Limb (tissue), 2 donors: ENCODE data around the gene ASPSCR1.
A peak's percentile ranks its signal among the peaks of the same experiment; 100 is the strongest.
"Not testable (repeated sequence)": the region's sequence is repeated elsewhere in the genome, so short reads cannot be mapped to it uniquely, and the experiment has no call there.

Source experiments
- DNase-seq, 2 donors: peaks; one replicate each; pipeline ENCODE4 v3.0.0-alpha.2; 2016; ENCODE audit errors: extremely low spot score in 2 of 2

The ASPSCR1 gene

DNA sequence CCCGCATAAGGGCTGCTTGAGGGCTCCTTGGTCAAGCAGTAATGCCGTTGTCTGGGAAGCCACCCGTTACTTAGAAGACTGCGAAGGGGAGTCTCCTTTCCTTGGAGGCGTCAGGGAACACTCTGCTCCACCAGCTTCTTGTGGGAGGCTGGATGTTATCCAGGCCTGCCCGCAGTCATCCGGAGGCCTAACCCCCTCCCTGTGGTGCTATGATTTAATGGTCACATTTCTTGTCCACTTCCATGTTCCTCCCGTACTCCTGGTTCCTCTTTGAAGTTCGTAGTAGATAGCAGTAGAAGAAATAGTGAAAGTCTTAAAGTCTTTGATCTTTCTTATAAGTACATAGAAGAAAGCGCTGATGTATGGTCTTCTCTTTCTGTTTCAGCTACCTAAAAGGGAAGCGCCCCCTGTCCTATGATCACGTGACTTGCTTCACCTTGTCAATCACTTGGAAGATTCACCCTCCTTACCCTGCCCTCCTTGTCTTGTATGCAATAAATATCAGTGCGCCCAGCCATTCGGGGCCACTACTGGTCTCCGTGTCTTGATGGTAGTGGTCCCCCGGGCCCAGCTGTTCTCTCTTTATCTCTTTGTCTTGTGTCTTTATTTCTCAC lies 61.5 kb downstream of the ASPSCR1 start:
- DNase-seq: not testable (repeated sequence)

- no peak for DNase-seq
Observed at GRCh38 chr17:82039695-82040299, 62.4 kb downstream of the ASPSCR1 start.

DNA sequence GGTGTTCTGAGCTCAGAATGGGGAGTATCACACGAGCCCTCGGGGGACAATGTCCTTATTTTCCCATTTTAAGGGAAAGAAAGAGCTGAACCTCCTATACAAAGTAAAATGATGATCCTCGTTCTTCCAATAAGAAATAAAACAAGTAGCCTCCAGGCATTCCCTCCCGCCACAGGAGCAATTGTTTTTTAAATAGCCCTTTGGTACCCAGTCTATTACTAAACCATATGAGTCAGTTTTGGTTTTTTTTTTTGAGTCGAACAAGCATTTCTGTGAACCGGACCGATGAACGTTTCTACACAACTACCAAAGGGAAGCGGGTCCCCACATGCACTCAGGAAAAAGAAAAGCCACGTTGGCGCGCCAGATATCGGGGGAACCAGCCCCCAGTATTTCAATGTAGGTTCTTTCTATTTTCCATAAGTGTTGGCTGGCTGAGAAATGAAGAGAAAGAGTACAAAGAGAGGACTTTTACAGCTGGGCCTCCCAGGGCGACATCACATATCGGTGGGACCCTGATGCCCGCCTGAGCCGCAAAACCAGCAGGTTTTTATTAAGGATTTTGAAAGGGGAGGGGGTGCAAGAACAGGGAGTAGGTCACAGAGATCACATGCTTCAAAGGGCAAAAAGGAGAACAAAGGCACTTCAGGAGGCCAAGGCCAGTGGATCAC lies 63.9 kb downstream of the ASPSCR1 start:
- DNase-seq: no peak

GRCh38 chr17:82042649-82043048 lies 65.2 kb downstream of the ASPSCR1 start:
- no peak for DNase-seq

DNA sequence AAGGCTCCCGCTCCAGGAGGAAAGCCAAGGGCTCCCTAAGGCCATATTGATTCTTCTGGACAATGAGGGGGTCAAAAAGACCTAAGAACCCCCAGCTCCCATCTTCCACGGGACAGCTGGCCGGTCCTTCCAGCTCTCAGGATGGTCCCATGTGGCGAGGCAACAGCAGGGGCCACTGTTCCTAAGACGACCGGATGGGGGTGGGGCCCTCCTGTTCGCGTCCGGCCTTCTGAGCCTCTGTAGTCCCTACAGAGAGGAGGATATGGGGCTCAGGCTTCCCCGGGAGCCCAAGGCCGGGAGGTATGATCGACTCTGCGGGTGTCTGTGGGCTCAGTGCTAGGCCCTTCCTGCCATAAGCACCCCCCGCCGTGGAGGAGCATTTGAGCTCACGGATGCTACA lies 66.1 kb downstream of the ASPSCR1 start:
- DNase-seq: no peak

GRCh38 chr17:82045936-82046484 lies 68.6 kb downstream of the ASPSCR1 start:
- DNase-seq: no peak

DNA sequence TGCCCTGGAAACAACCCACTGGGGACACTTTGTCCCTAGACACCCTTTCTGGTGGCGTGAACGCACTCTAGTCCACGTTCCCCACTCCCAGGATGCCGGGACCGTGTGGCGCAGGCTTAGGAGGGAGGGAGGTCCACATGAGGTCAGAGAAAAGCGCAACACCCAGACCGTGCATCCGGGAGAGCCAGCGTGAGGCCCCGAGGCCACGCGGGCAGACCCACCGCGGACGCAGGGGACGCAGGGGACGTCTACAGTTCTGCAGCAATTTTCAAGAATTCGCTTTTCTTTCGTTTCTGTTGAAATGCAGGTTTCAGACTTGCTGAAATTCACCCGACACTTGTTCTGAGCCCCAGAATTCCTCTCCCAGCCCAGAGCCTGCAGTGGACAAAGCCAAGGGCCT lies 69.5 kb downstream of the ASPSCR1 start:
- DNase-seq: no peak

GRCh38 chr17:82047379-82047778 lies 70.0 kb downstream of the ASPSCR1 start:
- DNase-seq: no peak

- DNase-seq: no peak
Observed at GRCh38 chr17:82047914-82048570, 70.6 kb downstream of the ASPSCR1 start.

- no peak for DNase-seq
Observed at GRCh38 chr17:82048571-82048971, 71.1 kb downstream of the ASPSCR1 start.

DNA sequence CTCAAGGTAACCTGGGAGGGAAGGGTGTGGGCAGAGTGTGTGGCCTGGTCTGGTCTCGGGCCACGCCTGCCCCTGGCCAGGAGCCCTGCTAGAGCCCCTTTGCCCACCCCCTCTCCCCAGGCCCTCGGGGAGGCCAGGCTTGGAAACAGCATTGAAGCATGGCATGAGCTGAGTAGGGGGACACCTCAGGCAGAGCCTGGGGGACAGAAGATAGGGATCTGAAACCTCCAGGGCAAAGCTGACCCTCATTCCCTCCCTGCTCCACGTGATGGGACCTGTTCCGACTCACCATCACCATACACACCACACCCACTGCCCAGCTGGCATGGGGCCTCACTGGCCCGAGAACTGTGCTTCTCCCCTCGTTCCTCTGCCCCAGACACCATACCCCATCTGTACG lies 71.7 kb downstream of the ASPSCR1 start:
- DNase-seq: no peak

GRCh38 chr17:82049521-82049971 lies 72.1 kb downstream of the ASPSCR1 start:
- no peak for DNase-seq

- DNase-seq: no peak
Observed at GRCh38 chr17:82050152-82050760, 72.8 kb downstream of the ASPSCR1 start.

GRCh38 chr17:82050761-82051641 lies 73.6 kb downstream of the ASPSCR1 start:
- no peak for DNase-seq

- peak; percentile 57 to 87 for DNase-seq
Observed at GRCh38 chr17:82051776-82052637, 74.6 kb downstream of the ASPSCR1 start, which contains the start of the genes GPS1 and RFNG. GPS1 (plus strand) TSS chr17:82051898; CDS start chr17:82051932, 34 bp downstream. RFNG (minus strand) TSS chr17:82051811; CDS start chr17:82051766, 45 bp downstream.

DNA sequence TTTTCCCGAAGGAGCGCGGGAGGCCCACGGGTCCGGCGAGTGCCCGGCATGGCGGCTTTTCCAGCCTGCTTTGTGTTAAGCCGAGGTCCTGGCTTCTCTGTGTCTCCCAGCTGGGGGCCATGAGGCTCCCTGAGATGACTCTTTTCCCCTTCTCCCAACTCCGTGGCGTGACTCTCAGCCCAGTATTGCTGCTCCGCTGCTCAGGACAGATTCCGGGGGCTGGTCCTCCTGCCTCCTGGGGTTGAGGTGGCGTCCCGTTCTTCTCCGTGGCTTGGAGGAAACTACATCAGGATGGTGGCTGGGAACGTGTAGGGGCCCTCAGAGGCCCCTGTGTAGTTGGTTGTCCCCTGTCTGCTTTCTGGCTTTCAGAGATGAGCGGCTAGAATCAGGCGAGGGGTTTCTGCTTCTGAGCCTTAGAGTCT lies 75.2 kb downstream of the ASPSCR1 start:
- DNase-seq: no peak

DNA sequence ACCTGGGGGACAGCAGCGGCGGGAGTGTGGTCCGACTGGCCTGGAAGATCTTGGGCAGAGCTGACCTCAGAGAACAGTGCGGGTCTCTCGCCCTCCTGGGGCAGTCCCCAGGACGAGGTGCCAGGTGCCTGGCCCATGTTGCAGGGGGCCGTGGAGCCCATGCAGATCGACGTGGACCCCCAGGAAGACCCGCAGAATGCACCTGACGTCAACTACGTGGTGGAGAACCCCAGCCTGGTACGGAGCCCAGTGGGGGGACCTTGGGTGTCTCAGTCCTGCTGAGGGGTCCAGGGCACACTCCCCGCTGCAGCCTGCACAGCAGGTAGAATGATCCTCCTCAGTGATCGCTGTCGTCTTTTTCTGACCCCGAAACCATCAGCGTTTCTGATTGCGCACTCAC lies 75.7 kb downstream of the ASPSCR1 start:
- DNase-seq: no peak

DNA sequence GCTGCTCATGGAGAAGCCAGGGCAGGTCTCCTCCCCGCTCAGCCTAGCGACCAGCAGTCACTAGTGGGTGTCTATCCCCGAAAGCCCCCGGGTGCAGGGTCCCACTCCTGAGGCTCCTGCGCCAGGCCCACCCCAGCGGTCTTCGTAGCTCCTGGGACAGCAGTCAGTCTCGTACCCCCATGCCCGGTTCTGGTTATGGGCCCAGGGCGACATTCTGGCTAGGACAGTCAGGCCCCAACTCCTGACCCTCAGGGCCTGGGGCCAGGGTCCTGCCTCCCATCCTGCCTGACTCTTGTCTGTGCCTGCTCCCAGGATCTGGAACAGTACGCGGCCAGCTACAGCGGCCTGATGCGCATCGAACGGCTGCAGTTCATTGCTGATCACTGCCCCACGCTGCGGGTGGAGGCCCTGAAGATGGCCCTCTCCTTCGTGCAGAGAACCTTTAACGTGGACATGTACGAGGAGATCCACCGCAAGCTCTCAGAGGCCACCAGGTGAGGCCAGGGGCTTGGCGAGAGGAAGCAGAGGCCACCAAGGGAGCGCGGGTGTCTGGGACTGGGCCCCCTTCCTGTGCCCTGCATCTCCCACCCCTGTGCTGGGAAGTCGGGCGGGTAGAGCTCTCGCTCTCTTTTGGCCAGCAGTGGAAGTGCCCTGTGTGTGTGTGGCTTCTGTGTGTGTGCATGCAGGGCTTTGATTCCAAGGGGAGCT lies 76.3 kb downstream of the ASPSCR1 start:
- DNase-seq: no peak
